IMR-90 (cell line): ENCODE results near the gene PAX3. TPM values are rescaled to one million over a fixed set of nuclear protein-coding genes. Genes with fewer than 3 reads are reported as not detected.

Experiments used
- ATAC-seq: fragments of 200-7000 bp; cut with Tn5 transposase; 2 replicates; pipeline ENCODE4 v1.9.1; 2020; ENCODE audit warnings: low read depth, mild to moderate bottlenecking, moderate library complexity
- BruUV-seq: library from RNA; stranded (reverse); fragments of 400-500 nt; replicated peaks from 2 replicates; lab custom pipeline; 2021; lab: Mats Ljungman, UMichigan
- CTCF ChIA-PET: fragments of 300-600 bp; formaldehyde crosslinking; extraction: SDS; loops from one replicate; lab custom pipeline; 2021; ENCODE audit warnings: antibody characterized with exemption; lab: Yijun Ruan, JAX
- POLR2A ChIA-PET: fragments of 300-600 bp; sonication (Branson Sonifier 250); formaldehyde crosslinking; loops from one replicate; lab custom pipeline; 2022; ENCODE audit warnings: antibody characterized with exemption; ENCODE audit not compliant: unreplicated experiment; lab: Charles Lee
- DNase-seq: peaks from one replicate; pipeline ENCODE4 v3.0.0; 2013
- H2AFZ ChIP-seq: replicated peaks from 2 replicates; pipeline ENCODE3; 2013; ENCODE audit warnings: low read length, mild to moderate bottlenecking; ENCODE audit not compliant: poor library complexity
- H2AK5ac ChIP-seq: 2 replicates; pipeline ENCODE4 v1.6.1; 2013; ENCODE audit warnings: low read depth, low read length, inconsistent platforms
- H2AK9ac ChIP-seq: replicated peaks from 2 replicates; pipeline ENCODE3; 2013; ENCODE audit warnings: mild to moderate bottlenecking, low read depth, low read length, moderate library complexity; ENCODE audit not compliant: poor library complexity
- H2BK120ac ChIP-seq: 2 replicates; pipeline ENCODE4 v1.6.1; 2013; ENCODE audit warnings: low read depth, low read length, inconsistent platforms
- H2BK15ac ChIP-seq: 3 replicates; pipeline ENCODE4 v1.6.1; 2013; ENCODE audit warnings: low read depth, low read length, inconsistent platforms
- H2BK20ac ChIP-seq: 2 replicates; pipeline ENCODE4 v1.6.1; 2013; ENCODE audit warnings: low read depth, mild to moderate bottlenecking, inconsistent platforms, low read length, moderate library complexity
- H2BK5ac ChIP-seq: 2 replicates; pipeline ENCODE4 v1.6.1; 2013; ENCODE audit warnings: mild to moderate bottlenecking, low read depth, low read length, inconsistent platforms; ENCODE audit not compliant: poor library complexity, severe bottlenecking
- H3K14ac ChIP-seq: replicated peaks from 2 replicates; pipeline ENCODE4 v1.6.1; 2013; ENCODE audit warnings: low read depth, low read length, inconsistent platforms
- H3K18ac ChIP-seq: 2 replicates; pipeline ENCODE4 v1.6.1; 2013; ENCODE audit warnings: low read depth, low read length, control low read depth
- H3K23ac ChIP-seq: 2 replicates; pipeline ENCODE4 v1.6.1; 2013; ENCODE audit warnings: low read depth, low read length, inconsistent platforms
- H3K27ac ChIP-seq: 2 replicates; pipeline ENCODE4 v1.5.1; 2013; ENCODE audit warnings: mild to moderate bottlenecking, control low read depth, low read length; ENCODE audit not compliant: insufficient read depth
- H3K27me3 ChIP-seq: 2 replicates; pipeline ENCODE4 v1.6.1; 2013; ENCODE audit warnings: low read length; ENCODE audit not compliant: control insufficient read depth, insufficient read depth
- H3K36me3 ChIP-seq: 2 replicates; pipeline ENCODE4 v1.6.1; 2013; ENCODE audit warnings: low read length, mixed read lengths; ENCODE audit not compliant: control insufficient read depth, insufficient read depth
- H3K4ac ChIP-seq: 2 replicates; pipeline ENCODE4 v1.6.1; 2013; ENCODE audit warnings: low read depth, low read length, inconsistent platforms
- H3K4me1 ChIP-seq: 2 replicates; pipeline ENCODE4 v1.6.1; 2013; ENCODE audit warnings: low read length, mixed read lengths; ENCODE audit not compliant: control insufficient read depth, insufficient read depth
- H3K4me2 ChIP-seq: 2 replicates; pipeline ENCODE4 v1.6.1; 2013; ENCODE audit warnings: low read depth, mild to moderate bottlenecking, control low read depth, low read length, moderate library complexity
- H3K4me3 ChIP-seq: 2 replicates; pipeline ENCODE4 v1.5.1; 2013; ENCODE audit warnings: low read depth, mild to moderate bottlenecking, control low read depth, low read length, moderate library complexity; ENCODE audit not compliant: insufficient read depth
- H3K56ac ChIP-seq: 2 replicates; pipeline ENCODE4 v1.6.1; 2013; ENCODE audit warnings: low read length, inconsistent platforms; ENCODE audit not compliant: insufficient read depth; ENCODE audit errors: extremely low read depth
- H3K79me1 ChIP-seq, 2 experiments: 2 replicates each; pipeline ENCODE4 v1.6.1; 2013; ENCODE audit warnings: low read length in 2 of 2, inconsistent platforms in 1 of 2, low read depth in 1 of 2
- H3K9ac ChIP-seq: 2 replicates; pipeline ENCODE4 v1.6.1; 2013; ENCODE audit warnings: low read depth, low read length, control low read depth
- H3K9me1 ChIP-seq: 2 replicates; pipeline ENCODE4 v1.6.1; 2013; ENCODE audit warnings: low read length, inconsistent platforms; ENCODE audit not compliant: insufficient read depth
- H3K9me3 ChIP-seq: 2 replicates; pipeline ENCODE4 v1.6.1; 2013; ENCODE audit warnings: low read length; ENCODE audit not compliant: control insufficient read depth, insufficient read depth
- H4K20me1 ChIP-seq: 2 replicates; pipeline ENCODE4 v1.6.1; 2013; ENCODE audit warnings: low read length, inconsistent platforms; ENCODE audit not compliant: insufficient read depth
- H4K5ac ChIP-seq: 2 replicates; pipeline ENCODE4 v1.6.1; 2013; ENCODE audit warnings: mild to moderate bottlenecking, low read depth, low read length, control low read depth
- H4K8ac ChIP-seq, 2 experiments: 2 replicates each; pipeline ENCODE4 v1.6.1; 2013; ENCODE audit warnings: low read depth in 2 of 2, low read length in 2 of 2, control low read depth in 1 of 2, inconsistent platforms in 1 of 2
- H4K91ac ChIP-seq: 2 replicates; pipeline ENCODE4 v1.6.1; 2013; ENCODE audit warnings: low read depth, low read length, inconsistent platforms; ENCODE audit not compliant: insufficient read depth
- FOS ChIP-seq: fragments of 150-350 bp; IDR thresholded peaks from 2 replicates; pipeline ENCODE4 v1.6.1; 2016; ENCODE audit warnings: low read depth, low read length
- WGBS, 2 experiments: methylation state at CpG; one replicate each; pipeline versions ENCODE4 v1.1.5 to v1.1.7; 2013; ENCODE audit warnings: missing lambda C conversion rate in 2 of 2; ENCODE audit not compliant: insufficient read length in 1 of 2; ENCODE audit errors: extremely low coverage in 2 of 2; 5-methylcytosine and 5-hydroxymethylcytosine counted together
- dilution Hi-C: fragments of 300-500 bp; cut with HindIII; formaldehyde crosslinking; loops from one replicate; pipeline ENCODE4 v1.14.3; 2018; ENCODE audit warnings: low sequenced_read_pairs; ENCODE audit not compliant: unreplicated experiment
- in situ Hi-C: fragments of 300-500 bp; cut with MboI; formaldehyde crosslinking; loops from 3 replicates; pipeline ENCODE4 v1.14.3; 2019; ENCODE audit warnings: low sequenced_read_pairs, inconsistent platforms, mixed read lengths
- intact Hi-C: fragments of 100-400 bp; cut with micrococcal nuclease; formaldehyde crosslinking; loops from 2 replicates; pipeline ENCODE4 v1.10.0; 2022
- polyA plus RNA-seq, 3 experiments: library from polyadenylated mRNA; depleted of rRNA; stranded (reverse); fragments of >200 nt; gene quantifications; 2 replicates each; pipeline ENCODE4 v1.2.3, GENCODE V29; 2012; ENCODE audit warnings: low replicate concordance in 1 of 3
- total RNA-seq: library from RNA; depleted of rRNA; stranded (reverse); fragments of >200 nt; gene quantifications from 2 replicates; pipeline ENCODE4 v1.2.3, GENCODE V29; 2012

Gene PAX3
- total and polyA plus RNA-seq, 2 of the 4 experiments (the other 2 are of a cell fraction) = not detected

GRCh38 chr2:222250313-222250712 is 48.5 kb downstream of the PAX3 start:
- Histone ChIP-seq H2AK9ac (no peak overlapping the region), H2AFZ (no peak overlapping the region), H3K56ac (no peak overlapping the region), H3K4me2 (no peak overlapping the region), H3K23ac (no peak overlapping the region), H3K36me3 (no peaks in the 10 kb centered on the region), H3K27me3 (no peaks in the 10 kb centered on the region), H2BK20ac (no peak overlapping the region), H2BK120ac (no peak overlapping the region), H2AK5ac (no peak overlapping the region), H4K20me1 (no peaks in the 10 kb centered on the region), H4K91ac (no peak overlapping the region), H2BK15ac (no peak overlapping the region), H3K4ac (no peak overlapping the region), H3K18ac (no peak overlapping the region), H4K8ac (no peak overlapping the region), H3K27ac (no peak overlapping the region), H4K5ac (no peak overlapping the region), H3K4me3 (no peak overlapping the region), H3K9ac (no peak overlapping the region), H2BK5ac (no peak overlapping the region), H3K79me1 (no peaks in the 10 kb centered on the region), H3K9me3 (no peaks in the 10 kb centered on the region), H3K9me1 (no peaks in the 10 kb centered on the region), H3K14ac (no peak overlapping the region), H3K4me1 (no peaks in the 10 kb centered on the region)
- DNase-seq (no peak), ATAC-seq (no peak)
- in situ Hi-C loops = no loop called here
- CTCF ChIA-PET = no interaction called here
- dilution Hi-C loops = no loop called here
- POLR2A ChIA-PET = no interaction called here
- no TSS peak for BruUV-seq
- WGBS, 2 experiments = no CpG with 5 or more reads among the region's 1 CpG
- no peak for TF ChIP-seq FOS
- intact Hi-C loops = no loop called here
